ENCODE results near the gene CLRN2. TPM values are rescaled to one million over a fixed set of nuclear protein-coding genes. Genes with fewer than 3 reads are reported as not detected.
A peak's percentile ranks its signal among the peaks of the same experiment; 100 is the strongest.

The CLRN2 gene
- total and polyA plus RNA-seq, 4 donors, result 0.19 TPM; not detected in 3

- 94% methylated on average over 2 of the region's 2 CpGs for WGBS
- peaks cover 27 to 55% (median 43%) of the 10 kb centered on the region in 4 donors for H3K4me1 ChIP-seq (ENCODE audit: control insufficient read depth in 4 of 4, insufficient read depth in 4 of 4, low read length in 3 of 4)
- DNase-seq (ENCODE audit: low spot score), result no peak
- peaks cover 7 to 16% (median 12%) of the 10 kb centered on the region in 4 donors for H3K36me3 ChIP-seq (ENCODE audit: control insufficient read depth in 4 of 4, insufficient read depth in 3 of 4, low read depth in 1 of 4, low read length in 3 of 4)
- TF ChIP-seq REST (IDR thresholded peaks at IDR 0.05), result no peak
- no peak for TF ChIP-seq RAD21 (IDR thresholded peaks at IDR 0.05)
- no peak for TF ChIP-seq HNF4G (IDR thresholded peaks at IDR 0.05)
- TF ChIP-seq ZBTB33 (IDR thresholded peaks at IDR 0.05), result no peak
- no peak for TF ChIP-seq FOXA2 (IDR thresholded peaks at IDR 0.05)
- TF ChIP-seq FOXA1 (IDR thresholded peaks at IDR 0.05), result no peak
- TF ChIP-seq GABPA (IDR thresholded peaks at IDR 0.05 in 1 of 2, conservative IDR thresholded peaks at IDR 0.05 in 1 of 2), result no peak
- TF ChIP-seq CTCF (IDR thresholded peaks at IDR 0.05; ENCODE audit: low read depth, low read length, missing input control), result no peak
- no peak for TF ChIP-seq ATF3 (IDR thresholded peaks at IDR 0.05)
- TF ChIP-seq EGR1 (IDR thresholded peaks at IDR 0.05; ENCODE audit: low read depth in 2 of 2), result no peak
- no peak for TF ChIP-seq MAX (IDR thresholded peaks at IDR 0.05)
- no peak for TF ChIP-seq NR2F2 (IDR thresholded peaks at IDR 0.05)
- no peak for TF ChIP-seq JUND (IDR thresholded peaks at IDR 0.05)
- TF ChIP-seq RXRA (IDR thresholded peaks at IDR 0.05), result no peak
- H3K9ac ChIP-seq (ENCODE audit: low read depth in 1 of 2, low read length in 2 of 2), result no peak overlapping the region
- no peaks in the 10 kb centered on the region for H3K27me3 ChIP-seq (ENCODE audit: control insufficient read depth in 4 of 4, insufficient read depth in 4 of 4, low read length in 3 of 4)
- peak overlapping the region in 1 of 2 donors; percentile 63 for H3K27ac ChIP-seq (ENCODE audit: low read depth in 1 of 2, low read length in 2 of 2)
- H3K9me3 ChIP-seq (ENCODE audit: control insufficient read depth in 4 of 4, low read length in 3 of 4), result no peaks in the 10 kb centered on the region
- no peak overlapping the region for H3K4me3 ChIP-seq (ENCODE audit: low read depth in 1 of 3, low read length in 3 of 3)
Measured at GRCh38 chr4:17492876-17493275, 22.1 kb upstream of the CLRN2 start.

- Histone ChIP-seq H3K4me1 (ENCODE audit: control insufficient read depth in 4 of 4, insufficient read depth in 4 of 4, low read length in 3 of 4) (peaks cover 28 to 59% (median 46%) of the 10 kb centered on the region in 4 donors), H3K36me3 (ENCODE audit: control insufficient read depth in 4 of 4, insufficient read depth in 3 of 4, low read depth in 1 of 4, low read length in 3 of 4) (peaks cover 7 to 14% (median 10%) of the 10 kb centered on the region in 4 donors), H3K27me3 (ENCODE audit: control insufficient read depth in 4 of 4, insufficient read depth in 4 of 4, low read length in 3 of 4) (no peaks in the 10 kb centered on the region), H3K27ac (ENCODE audit: low read depth in 1 of 2, low read length in 2 of 2) (no peak overlapping the region), H3K4me3 (ENCODE audit: low read depth in 1 of 3, low read length in 3 of 3) (no peak overlapping the region), H3K9ac (ENCODE audit: low read depth in 1 of 2, low read length in 2 of 2) (no peak overlapping the region), H3K9me3 (ENCODE audit: control insufficient read depth in 4 of 4, low read length in 3 of 4) (no peaks in the 10 kb centered on the region)
- DNase-seq (ENCODE audit: low spot score), result no peak
- 78% methylated on average over 4 of the region's 4 CpGs for WGBS
- no peak for TF ChIP-seq HNF4A (conservative IDR thresholded peaks at IDR 0.05)
- no peak for TF ChIP-seq CTCF (IDR thresholded peaks at IDR 0.05; ENCODE audit: low read depth, low read length, missing input control)
- no peak for TF ChIP-seq TAF1 (conservative IDR thresholded peaks at IDR 0.05)
- TF ChIP-seq FOXA2 (IDR thresholded peaks at IDR 0.05), result no peak
- TF ChIP-seq EGR1 (IDR thresholded peaks at IDR 0.05; ENCODE audit: low read depth in 2 of 2), result no peak
- no peak for TF ChIP-seq MAX (IDR thresholded peaks at IDR 0.05)
- no peak for TF ChIP-seq HNF4G (IDR thresholded peaks at IDR 0.05)
- no peak for TF ChIP-seq JUND (IDR thresholded peaks at IDR 0.05)
- no peak for TF ChIP-seq GABPA (IDR thresholded peaks at IDR 0.05 in 1 of 2, conservative IDR thresholded peaks at IDR 0.05 in 1 of 2)
- TF ChIP-seq REST (IDR thresholded peaks at IDR 0.05), result no peak
- TF ChIP-seq ATF3 (IDR thresholded peaks at IDR 0.05), result no peak
- TF ChIP-seq NR2F2 (IDR thresholded peaks at IDR 0.05), result no peak
Measured at GRCh38 chr4:17493619-17494018, 21.3 kb upstream of the CLRN2 start.

Measured in liver (tissue), 9 donors.